A549 (cell line): ENCODE results near the gene TICAM1. TPM values are rescaled to one million over a fixed set of nuclear protein-coding genes. Genes with fewer than 3 reads are reported as not detected.

Experiments
- ATAC-seq, 2 experiments: fragments of 200-7000 bp in 1 of 2; fragments of >200 bp in 1 of 2; cut with Nextera tagmentation in 1 of 2; cut with Tn5 transposase in 1 of 2; 3 replicates each; pipeline versions ENCODE4 v1.8.0 to v1.9.1; 2018 to 2020; ENCODE audit warnings: mild to moderate bottlenecking in 1 of 2, moderate library complexity in 1 of 2
- CTCF ChIA-PET: fragments of 300-600 bp; sonication (Branson Sonifier 250); formaldehyde crosslinking; extraction: SDS; loops from one replicate; lab custom pipeline; 2021; ENCODE audit warnings: antibody characterized with exemption, inconsistent platforms; lab: Yijun Ruan, JAX
- POLR2A ChIA-PET: fragments of 350-600 bp; formaldehyde crosslinking; extraction: SDS; loops from one replicate; lab custom pipeline; 2021; ENCODE audit warnings: antibody characterized with exemption, inconsistent platforms; lab: Yijun Ruan, JAX
- DNase-seq, 2 experiments: peaks; one replicate each; pipeline versions ENCODE4 v3.0.0 to v3.0.0-alpha.2; 2011 to 2016; ENCODE audit warnings: low read depth in 1 of 2, low spot score in 1 of 2
- FAIRE-seq: peaks from 2 replicates; lab custom pipeline; 2011; peaks lifted over from hg19 to GRCh38; lab: Jason Lieb, UNC
- H3K27ac ChIP-seq, 2 experiments: fragments of >200 bp; sonication (Bioruptor Twin); formaldehyde crosslinking; 3 replicates each; pipeline ENCODE4 v1.5.1; 2016 to 2017
- H3K4me1 ChIP-seq: fragments of >200 bp; sonication (Bioruptor Twin); formaldehyde crosslinking; 3 replicates; pipeline ENCODE4 v1.6.1; 2016
- H3K4me2 ChIP-seq: fragments of >200 bp; sonication (Bioruptor Twin); formaldehyde crosslinking; 3 replicates; pipeline ENCODE4 v1.6.1; 2016
- H3K4me3 ChIP-seq: fragments of >200 bp; sonication (Bioruptor Twin); formaldehyde crosslinking; 3 replicates; pipeline ENCODE4 v1.5.1; 2016
- H3K9me3 ChIP-seq: fragments of >200 bp; sonication (Bioruptor Twin); formaldehyde crosslinking; 3 replicates; pipeline ENCODE4 v1.6.1; 2016
- CHD4 ChIP-seq: fragments of 200-600 bp; sonication (generic); IDR thresholded peaks from 2 replicates; pipeline ENCODE4 v1.6.1; 2016; ENCODE audit warnings: antibody characterized with exemption, mild to moderate bottlenecking, borderline replicate concordance
- E2F6 ChIP-seq: IDR thresholded peaks from 2 replicates; pipeline ENCODE4 v1.6.1; 2012; ENCODE audit warnings: low read depth, borderline replicate concordance
- EHMT2 ChIP-seq: fragments of 200-600 bp; sonication (generic); IDR thresholded peaks from 2 replicates; pipeline ENCODE4 v1.6.1; 2016; ENCODE audit warnings: antibody characterized with exemption, low read depth, mild to moderate bottlenecking, moderate library complexity
- ESRRA ChIP-seq: fragments of 150-350 bp; IDR thresholded peaks from 2 replicates; pipeline ENCODE4 v1.6.1; 2014; ENCODE audit warnings: mild to moderate bottlenecking, low read length, borderline replicate concordance
- HOXB13 ChIP-seq: fragments of 250-450 bp; sonication (Bioruptor Pico); IDR thresholded peaks from 2 replicates; pipeline ENCODE4 v1.5.0; 2020; ENCODE audit warnings: low read depth, mild to moderate bottlenecking, moderate library complexity
- KDM1A ChIP-seq: fragments of 200-600 bp; sonication (generic); IDR thresholded peaks from 2 replicates; pipeline ENCODE4 v1.6.1; 2016; ENCODE audit warnings: low read depth, mild to moderate bottlenecking
- POLR2AphosphoS2 ChIP-seq: conservative IDR thresholded peaks from 2 replicates; pipeline ENCODE4 v1.6.1; 2012; ENCODE audit warnings: low read length, improper control_type of control experiment, inconsistent platforms
- RAD21 ChIP-seq, 2 experiments: fragments of >200 bp in 1 of 2; sonication (Bioruptor Twin) in 1 of 2; formaldehyde crosslinking in 1 of 2; IDR thresholded peaks in 1 of 2; conservative IDR thresholded peaks in 1 of 2; 2 replicates in 1 of 2; 3 replicates in 1 of 2; pipeline ENCODE4 v1.6.1; 2012 to 2018; ENCODE audit warnings: inconsistent platforms in 1 of 2
- RARB ChIP-seq: fragments of 250-450 bp; sonication (Bioruptor Pico); IDR thresholded peaks from 2 replicates; pipeline ENCODE4 v1.8.0; 2021; ENCODE audit warnings: mild to moderate bottlenecking, moderate library complexity
- RCOR1 ChIP-seq: fragments of 150-350 bp; IDR thresholded peaks from 2 replicates; pipeline ENCODE4 v1.6.1; 2014; ENCODE audit warnings: antibody characterized with exemption, low read length, low read depth
- SMC3 ChIP-seq: fragments of >200 bp; sonication (Bioruptor Twin); formaldehyde crosslinking; IDR thresholded peaks from 3 replicates; pipeline ENCODE4 v1.6.1; 2018; ENCODE audit warnings: inconsistent platforms
- ZFP36 ChIP-seq: fragments of 450-650 bp; IDR thresholded peaks from 2 replicates; pipeline ENCODE4 v1.6.1; 2014; ENCODE audit warnings: borderline replicate concordance; ENCODE audit not compliant: partially characterized antibody
- ZSCAN20 ChIP-seq: fragments of 250-450 bp; sonication (Bioruptor Pico); IDR thresholded peaks from 2 replicates; pipeline ENCODE4 v1.8.0; 2022; ENCODE audit warnings: mild to moderate bottlenecking, moderate library complexity
- WGBS: methylation state at CpG from one replicate; pipeline ENCODE4 v1.1.6; 2017; ENCODE audit errors: missing lambda C conversion rate; 5-methylcytosine and 5-hydroxymethylcytosine counted together
- polyA plus RNA-seq, 4 experiments: library from polyadenylated mRNA; depleted of rRNA in 3 of 4; stranded (reverse); fragments of >200 nt; fragmentation: RNase III in 1 of 4; extraction: RNeasy Plus Mini Kit Qiagen cat#74134 plus additional on column Dnase treatment in 1 of 4; gene quantifications; 2 replicates in 3 of 4; 3 replicates in 1 of 4; pipeline ENCODE4 v1.2.3, GENCODE V29; 2011 to 2017
- TF ChIP-seq, protein P1 (sequence below): fragments of >200 bp; sonication (Bioruptor Twin); formaldehyde crosslinking; IDR thresholded peaks from 3 replicates; pipeline ENCODE4 v1.5.1; 2016
- TF ChIP-seq, protein P2 (sequence below): fragments of 450-650 bp; IDR thresholded peaks from 2 replicates; pipeline ENCODE4 v1.6.1; 2014; ENCODE audit warnings: antibody characterized with exemption
- TF ChIP-seq, protein P3 (sequence below): fragments of 250-450 bp; sonication (Bioruptor Pico); IDR thresholded peaks from 2 replicates; pipeline ENCODE4 v1.5.0; 2021; ENCODE audit warnings: mild to moderate bottlenecking, moderate library complexity, borderline replicate concordance

Gene TICAM1
- polyA plus RNA-seq, 2 of the 4 experiments (the other 2 are of a cell fraction), result 0.78 to 4.0 TPM

DNA sequence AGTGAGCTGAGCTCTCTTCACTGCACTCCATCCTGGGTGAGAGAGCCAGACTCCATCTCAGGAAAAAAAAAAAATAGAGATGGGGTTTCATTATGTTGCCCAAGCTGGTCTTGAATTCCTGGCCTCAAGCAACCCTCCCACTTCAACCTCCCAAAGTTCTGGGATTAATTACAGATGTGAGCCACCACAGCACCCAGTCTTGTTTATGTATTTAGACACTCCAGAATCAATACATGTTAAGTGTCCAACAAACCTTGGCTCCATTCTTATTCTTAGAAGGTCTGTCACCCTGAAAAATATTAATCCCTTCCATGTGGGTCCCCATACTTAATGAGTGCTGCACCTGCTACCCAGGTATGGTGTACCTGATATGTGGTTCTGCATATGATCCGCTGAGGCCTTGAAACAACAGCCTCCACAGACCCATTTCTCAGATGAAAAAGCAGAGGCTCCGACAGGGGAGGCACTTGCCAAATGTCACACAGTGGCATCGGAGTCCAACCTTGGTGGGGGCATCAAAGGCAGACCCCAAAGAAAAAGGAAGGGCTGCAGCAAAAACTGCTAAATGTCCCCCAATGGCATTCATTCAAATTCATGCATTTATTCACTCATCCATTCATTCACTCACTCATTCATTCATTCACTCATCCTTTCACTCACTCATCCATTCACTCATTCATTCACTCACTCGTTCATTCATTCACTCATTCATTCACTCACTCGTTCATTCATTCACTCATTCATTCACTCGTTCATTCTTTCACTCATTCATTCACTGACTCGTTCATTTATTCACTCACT is 16.7 kb downstream of the TICAM1 start:
- CTCF ChIA-PET, result interaction anchor here (0.7 to 13.7 kb wide), 4 partner anchors 17 to 232 kb away, joined by 3 to 240 read pairs (median 14); partner anchors contain the start of gene TICAM1
- H3K4me3 ChIP-seq, result no peak overlapping the region
- no peak for ATAC-seq
- no peak for FAIRE-seq
- peaks cover 17% of the 10 kb centered on the region for H3K4me1 ChIP-seq
- TF ChIP-seq, protein P1, sequence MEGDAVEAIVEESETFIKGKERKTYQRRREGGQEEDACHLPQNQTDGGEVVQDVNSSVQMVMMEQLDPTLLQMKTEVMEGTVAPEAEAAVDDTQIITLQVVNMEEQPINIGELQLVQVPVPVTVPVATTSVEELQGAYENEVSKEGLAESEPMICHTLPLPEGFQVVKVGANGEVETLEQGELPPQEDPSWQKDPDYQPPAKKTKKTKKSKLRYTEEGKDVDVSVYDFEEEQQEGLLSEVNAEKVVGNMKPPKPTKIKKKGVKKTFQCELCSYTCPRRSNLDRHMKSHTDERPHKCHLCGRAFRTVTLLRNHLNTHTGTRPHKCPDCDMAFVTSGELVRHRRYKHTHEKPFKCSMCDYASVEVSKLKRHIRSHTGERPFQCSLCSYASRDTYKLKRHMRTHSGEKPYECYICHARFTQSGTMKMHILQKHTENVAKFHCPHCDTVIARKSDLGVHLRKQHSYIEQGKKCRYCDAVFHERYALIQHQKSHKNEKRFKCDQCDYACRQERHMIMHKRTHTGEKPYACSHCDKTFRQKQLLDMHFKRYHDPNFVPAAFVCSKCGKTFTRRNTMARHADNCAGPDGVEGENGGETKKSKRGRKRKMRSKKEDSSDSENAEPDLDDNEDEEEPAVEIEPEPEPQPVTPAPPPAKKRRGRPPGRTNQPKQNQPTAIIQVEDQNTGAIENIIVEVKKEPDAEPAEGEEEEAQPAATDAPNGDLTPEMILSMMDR, result no peak
- peak; percentile 45; the same call in 1 of the 2 replicates for TF ChIP-seq CHD4
- POLR2A ChIA-PET, result interaction anchor here (0.7 kb wide), 1 partner anchor 98 kb away, joined by 4 read pairs; no protein-coding TSS in a partner anchor
- H3K27ac ChIP-seq, result peak overlapping the region; percentile 32 to 89; a peak in 4 of 6 replicates
- peak overlapping the region; percentile 37; the same call in 2 of the 3 replicates for H3K4me2 ChIP-seq
- H3K9me3 ChIP-seq, result no peaks in the 10 kb centered on the region
- peak in 1 of 2 experiments; percentile 51 for DNase-seq
- WGBS, result 65% methylated on average over 7 of the region's 7 CpGs

DNA sequence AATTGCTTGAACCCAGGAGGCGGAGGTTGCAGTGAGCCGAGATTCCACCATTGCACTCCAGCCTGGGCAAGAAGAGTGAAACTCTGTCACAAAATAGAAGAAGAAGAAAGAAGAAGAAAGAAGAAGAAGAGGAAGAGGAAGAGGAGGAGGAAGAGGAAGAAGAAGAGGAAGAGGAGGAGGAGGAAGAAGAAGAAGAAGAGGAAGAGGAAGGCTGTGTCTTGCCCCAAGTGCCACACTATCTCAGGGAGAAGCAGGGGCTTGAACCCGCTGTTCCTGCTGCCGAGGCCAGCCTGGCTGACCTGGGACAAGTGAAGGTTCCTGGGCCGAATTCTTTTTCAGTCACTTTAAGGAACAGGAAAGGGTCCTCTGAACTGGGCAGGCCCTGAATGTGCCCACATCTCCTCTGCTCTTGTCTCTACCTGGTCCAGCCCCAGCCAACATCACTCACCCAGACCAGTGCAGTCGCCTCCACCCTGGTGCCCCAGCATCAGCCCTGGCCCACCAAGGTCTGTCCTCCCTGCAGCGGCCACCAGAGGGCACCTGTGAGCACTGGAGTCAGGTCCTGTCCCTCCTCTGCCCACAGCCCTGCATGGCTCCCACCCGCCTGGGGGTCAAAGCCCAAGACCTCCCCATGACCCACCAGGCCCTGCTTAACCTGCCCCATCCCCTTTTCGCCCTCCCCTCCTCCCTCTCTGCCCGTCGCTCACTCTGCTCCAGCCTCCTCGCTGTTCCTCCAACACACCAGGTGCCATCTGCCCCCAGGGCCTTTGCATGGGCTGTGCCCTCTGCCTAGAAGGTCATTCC is 20.0 kb downstream of the TICAM1 start:
- 59% methylated on average over 12 of the region's 12 CpGs for WGBS

More for the DNA sequence above, 20.0 kb downstream of the TICAM1 start:
- Histone ChIP-seq H3K27ac (peak overlapping the region; percentile 77 to 88), H3K4me3 (no peak overlapping the region), H3K9me3 (no peaks in the 10 kb centered on the region), H3K4me1 (peaks cover 19% of the 10 kb centered on the region), H3K4me2 (peak overlapping the region; percentile 63; the same call in 1 of the 3 replicates)
- TF ChIP-seq ESRRA (0 out of 2 replicates have a peak, but pooled peaks have one; percentile 31), EHMT2 (no peak), ZFP36 (peak; percentile 68), KDM1A (peak; percentile 91), E2F6 (no peak), HOXB13 (CRISPR knock-in tag) (no peak), POLR2AphosphoS2 (no peak), RCOR1 (no peak), RAD21 (conservative IDR thresholded peaks at IDR 0.05 in 1 of 2, IDR thresholded peaks at IDR 0.05 in 1 of 2) (peak; percentile 44; a peak in 4 of 5 replicates), RARB (CRISPR knock-in tag) (no peak), SMC3 (peak; percentile 65), ZSCAN20 (no peak)
- TF ChIP-seq, protein P2, sequence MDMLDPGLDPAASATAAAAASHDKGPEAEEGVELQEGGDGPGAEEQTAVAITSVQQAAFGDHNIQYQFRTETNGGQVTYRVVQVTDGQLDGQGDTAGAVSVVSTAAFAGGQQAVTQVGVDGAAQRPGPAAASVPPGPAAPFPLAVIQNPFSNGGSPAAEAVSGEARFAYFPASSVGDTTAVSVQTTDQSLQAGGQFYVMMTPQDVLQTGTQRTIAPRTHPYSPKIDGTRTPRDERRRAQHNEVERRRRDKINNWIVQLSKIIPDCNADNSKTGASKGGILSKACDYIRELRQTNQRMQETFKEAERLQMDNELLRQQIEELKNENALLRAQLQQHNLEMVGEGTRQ, result no peak
- TF ChIP-seq, protein P3, sequence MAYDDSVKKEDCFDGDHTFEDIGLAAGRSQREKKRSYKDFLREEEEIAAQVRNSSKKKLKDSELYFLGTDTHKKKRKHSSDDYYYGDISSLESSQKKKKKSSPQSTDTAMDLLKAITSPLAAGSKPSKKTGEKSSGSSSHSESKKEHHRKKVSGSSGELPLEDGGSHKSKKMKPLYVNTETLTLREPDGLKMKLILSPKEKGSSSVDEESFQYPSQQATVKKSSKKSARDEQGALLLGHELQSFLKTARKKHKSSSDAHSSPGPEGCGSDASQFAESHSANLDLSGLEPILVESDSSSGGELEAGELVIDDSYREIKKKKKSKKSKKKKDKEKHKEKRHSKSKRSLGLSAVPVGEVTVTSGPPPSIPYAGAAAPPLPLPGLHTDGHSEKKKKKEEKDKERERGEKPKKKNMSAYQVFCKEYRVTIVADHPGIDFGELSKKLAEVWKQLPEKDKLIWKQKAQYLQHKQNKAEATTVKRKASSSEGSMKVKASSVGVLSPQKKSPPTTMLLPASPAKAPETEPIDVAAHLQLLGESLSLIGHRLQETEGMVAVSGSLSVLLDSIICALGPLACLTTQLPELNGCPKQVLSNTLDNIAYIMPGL, result no peak
- TF ChIP-seq, protein P1, result peak; percentile 59
- FAIRE-seq, result no peak
- POLR2A ChIA-PET, result no interaction called here
- CTCF ChIA-PET, result interaction anchor here (0.6 to 13.7 kb wide), 13 partner anchors 12 to 488 kb away, joined by 3 to 240 read pairs (median 10); partner anchors contain the start of gene FEM1A
- peak; percentile 49 to 75 for DNase-seq
- ATAC-seq, result peak; percentile 65 to 71
